Measurements from ENCODE around the gene P2RY13.

DNA sequence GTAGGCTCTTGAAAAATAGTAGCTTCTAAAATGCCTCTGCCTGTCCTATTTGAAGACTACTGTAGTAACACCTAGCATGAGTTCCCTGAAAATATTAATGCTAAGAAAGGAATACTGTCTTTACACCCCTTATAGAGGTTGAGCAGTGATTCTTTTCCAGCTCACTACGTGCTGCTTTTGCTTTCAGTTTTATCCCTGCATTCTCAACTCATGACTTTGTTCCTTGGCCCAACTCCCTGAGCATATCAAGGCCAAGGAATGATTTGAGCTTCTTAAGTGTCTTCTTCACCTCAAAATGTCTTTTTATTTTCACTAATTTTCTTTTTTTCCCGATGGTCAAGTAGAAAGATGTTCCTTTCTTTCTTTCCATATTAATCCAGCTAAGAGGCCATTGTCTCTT is 16.5 kb upstream of the P2RY13 start:
- TF ChIP-seq CTCF (IDR thresholded peaks at IDR 0.05) (no peak), POLR2A (IDR thresholded peaks at IDR 0.05) (no peak)
